SK-MEL-5 (cell line): ENCODE results near the gene CUL2. TPM values are rescaled to one million over a fixed set of nuclear protein-coding genes. Genes with fewer than 3 reads are reported as not detected.
"Not testable (repeated sequence)": the region's sequence is repeated elsewhere in the genome, so short reads cannot be mapped to it uniquely, and the experiment has no call there.

ENCODE experiments used
- DNase-seq: peaks from one replicate; pipeline ENCODE4 v3.0.0-alpha.2; 2016; ENCODE audit warnings: low read depth, low spot score
- in situ Hi-C: cut with HindIII; loops from 2 replicates; pipeline ENCODE4 v1.10.0; 2016; ENCODE audit warnings: low sequenced_read_pairs, high pct_unique_total_duplicates, low pct_unique_long_range_greater_than_20kb
- small RNA-seq, 2 experiments: library from RNA; depleted of rRNA; stranded (forward); fragments of <200 nt; gene quantifications; one replicate each; pipeline ENCODE3, GENCODE V24; 2014
- total RNA-seq: library from RNA; depleted of rRNA; stranded (reverse); fragments of >200 nt; shearing (Covaris generic); gene quantifications from 2 replicates; pipeline ENCODE4 v1.2.3, GENCODE V29; 2014; rRNA removed

CUL2 gene
- total RNA-seq, 1 experiment from 2014 or later: 20.1 TPM

DNA sequence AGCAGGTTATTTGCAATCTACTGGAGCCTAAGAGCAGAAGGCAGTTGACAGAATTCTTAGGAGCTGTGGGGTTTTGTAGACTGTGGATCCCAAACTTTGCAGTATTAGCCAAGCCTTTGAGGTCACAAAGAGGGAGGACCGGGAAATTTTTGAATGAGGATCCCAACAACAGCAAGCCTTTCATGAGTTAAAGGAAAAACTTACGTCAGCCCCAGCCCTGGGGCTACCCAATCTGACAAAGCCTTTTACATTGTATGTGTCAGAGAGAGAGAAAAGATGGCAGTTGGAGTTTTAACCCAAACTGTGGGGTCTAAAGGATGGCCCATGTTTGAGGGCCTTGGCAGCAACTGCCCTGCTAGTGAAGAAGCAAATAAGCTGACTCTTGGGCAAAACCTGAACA lies 117.5 kb downstream of the CUL2 start:
- in situ Hi-C loops: not testable (repeated sequence)
- DNase-seq: peak; percentile 82

DNA sequence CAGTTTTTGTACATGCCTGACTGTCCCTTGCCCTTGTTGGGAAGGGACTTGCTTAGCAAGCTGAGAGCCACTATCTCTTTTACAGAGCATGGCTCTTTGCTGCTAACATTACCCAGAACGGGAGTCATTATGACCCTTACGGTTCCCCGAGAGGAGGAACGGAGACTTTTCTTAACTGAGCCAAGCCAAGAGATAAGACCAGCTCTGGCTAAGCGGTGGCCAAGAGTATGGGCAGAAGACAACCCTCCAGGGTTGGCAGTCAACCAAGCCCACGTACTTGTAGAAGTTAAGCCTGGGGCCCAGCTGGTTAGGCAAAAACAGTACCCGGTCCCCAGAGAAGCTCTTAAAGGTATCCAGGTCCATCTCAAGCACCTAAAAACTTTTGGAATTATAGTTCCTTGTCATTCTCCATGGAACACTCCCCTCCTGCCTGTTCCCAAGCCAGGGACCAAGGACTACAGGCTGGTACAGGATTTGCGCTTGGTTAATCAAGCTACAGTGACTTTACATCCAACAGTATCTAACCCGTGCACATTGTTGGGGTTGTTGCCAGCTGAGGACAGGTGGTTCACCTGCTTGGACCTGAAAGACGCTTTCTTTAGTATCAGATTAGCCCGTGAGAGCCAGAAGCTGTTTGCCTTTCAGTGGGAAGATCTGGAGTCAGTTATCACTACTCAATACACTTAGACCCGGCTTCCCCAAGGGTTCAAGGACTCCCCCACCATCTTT lies 118.4 kb downstream of the CUL2 start:
- in situ Hi-C loops, DNase-seq: not testable (repeated sequence)

DNA sequence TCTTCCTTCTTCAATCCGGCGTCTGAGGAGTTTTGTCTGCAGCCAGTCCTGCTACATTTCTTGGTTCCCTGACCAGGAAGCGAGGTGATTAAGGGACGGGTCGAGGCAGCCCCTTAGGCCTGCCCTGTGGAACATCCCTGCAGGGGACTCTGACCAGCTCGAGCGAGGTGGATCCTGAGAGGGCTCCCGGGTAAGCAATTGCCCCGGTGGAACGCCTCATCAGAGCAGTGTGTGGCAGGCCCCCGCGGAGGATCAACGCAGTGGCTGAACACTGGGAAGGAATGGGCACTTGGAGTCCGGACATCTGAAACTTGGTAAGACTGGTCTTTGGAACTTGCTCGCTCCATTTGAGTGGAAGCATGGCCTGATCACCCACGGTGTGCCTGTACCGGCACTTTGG lies 121.0 kb downstream of the CUL2 start:
- in situ Hi-C loops: no loop called here
- DNase-seq: no peak

DNA sequence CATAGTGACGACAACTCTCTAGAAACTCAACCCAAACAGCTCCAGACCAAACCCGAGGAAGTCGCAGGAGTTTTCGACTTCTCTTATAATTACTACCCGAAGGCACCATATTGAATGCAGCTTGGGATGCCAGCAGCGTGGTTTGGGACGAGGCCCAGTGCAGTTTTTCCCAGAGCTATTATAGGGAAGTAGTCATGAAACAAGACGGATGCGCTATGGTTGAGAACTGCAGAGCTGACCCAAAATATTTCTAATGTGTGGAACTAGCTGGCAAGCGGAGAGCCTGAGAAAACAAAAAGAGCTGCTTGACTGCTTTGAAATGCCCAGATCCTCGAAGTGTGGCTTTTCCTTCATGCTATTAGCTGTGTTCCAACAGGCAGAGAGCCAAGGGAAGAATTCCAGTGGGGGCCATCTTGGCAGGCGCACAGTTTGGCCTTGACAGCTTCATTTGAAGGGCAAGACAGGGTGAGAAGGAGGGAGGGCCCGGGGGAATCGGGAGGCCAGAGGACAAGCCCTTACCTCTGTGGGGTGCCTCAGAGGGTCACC lies 122.7 kb downstream of the CUL2 start:
- DNase-seq: no peak
- in situ Hi-C loops: no loop called here

DNA sequence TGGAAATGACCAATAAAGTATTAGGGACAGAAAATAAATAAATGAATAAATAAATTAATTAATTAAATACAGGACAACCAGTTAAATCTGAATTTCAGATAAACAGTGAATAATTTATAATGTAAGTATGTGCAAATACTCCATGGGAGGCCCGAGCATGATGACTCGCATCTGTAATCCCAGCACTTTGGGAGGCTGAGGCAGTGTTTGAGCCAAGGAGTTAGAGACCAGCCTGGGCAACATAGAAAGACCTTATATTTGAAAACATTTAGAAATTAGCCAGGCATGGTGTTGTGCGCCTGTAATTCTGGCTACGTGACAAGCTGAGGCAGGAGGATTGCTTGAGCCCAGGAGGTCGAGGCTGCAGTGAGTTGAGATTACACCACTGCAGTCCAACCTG lies 123.7 kb downstream of the CUL2 start:
- in situ Hi-C loops: no loop called here
- no peak for DNase-seq

DNA sequence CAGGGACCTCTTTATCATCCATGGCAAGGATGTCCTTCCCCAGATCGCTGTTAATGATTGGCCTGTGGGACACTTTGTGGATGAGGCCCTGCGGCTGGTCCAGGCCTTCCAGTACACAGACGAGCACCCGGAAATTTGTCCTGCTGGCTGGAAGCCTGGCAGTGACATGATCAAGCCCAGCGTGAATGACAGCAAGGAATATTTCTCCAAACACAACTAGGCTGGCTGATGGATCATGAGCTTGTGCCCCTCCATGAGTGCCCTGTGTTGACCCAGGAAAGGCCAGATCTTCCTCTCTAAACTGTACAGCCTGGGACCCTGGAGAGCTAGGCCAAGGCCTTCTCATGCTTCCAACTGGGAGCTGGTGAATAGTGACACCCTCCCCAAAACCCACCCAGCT lies 124.1 kb downstream of the CUL2 start:
- no peak for DNase-seq
- in situ Hi-C loops: no loop called here

DNA sequence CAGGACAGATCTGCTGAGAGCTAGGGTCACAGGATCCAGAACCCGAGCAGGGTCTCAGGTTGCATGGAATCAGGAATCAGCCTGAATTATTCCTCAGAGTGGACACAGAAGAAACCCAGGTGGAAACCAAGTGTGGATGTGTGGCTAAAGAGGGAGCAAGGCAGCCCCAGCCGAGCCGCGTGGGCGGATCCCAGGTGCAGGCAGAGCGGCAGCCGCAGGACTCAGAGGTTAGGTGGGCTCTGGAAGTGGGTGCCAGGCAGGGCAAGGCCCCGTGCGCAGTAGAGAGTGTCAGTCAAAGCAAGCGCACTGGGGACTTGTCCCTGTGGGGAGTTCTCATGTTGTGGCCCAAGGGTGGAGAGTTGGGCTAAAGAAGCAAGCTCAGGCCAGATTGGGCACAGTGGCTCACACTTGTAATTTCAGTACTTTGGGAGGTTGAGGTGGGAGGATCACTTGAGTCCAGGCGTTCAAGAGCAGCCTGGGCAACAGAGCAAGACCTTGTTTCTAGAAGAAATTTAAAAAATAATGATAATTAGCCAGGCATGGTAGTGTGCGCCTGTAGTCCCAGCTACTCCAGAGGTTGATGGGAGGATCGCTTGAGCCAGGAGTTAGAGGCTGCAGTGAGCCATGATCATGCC lies 125.9 kb downstream of the CUL2 start:
- no peak for DNase-seq
- in situ Hi-C loops: no loop called here

DNA sequence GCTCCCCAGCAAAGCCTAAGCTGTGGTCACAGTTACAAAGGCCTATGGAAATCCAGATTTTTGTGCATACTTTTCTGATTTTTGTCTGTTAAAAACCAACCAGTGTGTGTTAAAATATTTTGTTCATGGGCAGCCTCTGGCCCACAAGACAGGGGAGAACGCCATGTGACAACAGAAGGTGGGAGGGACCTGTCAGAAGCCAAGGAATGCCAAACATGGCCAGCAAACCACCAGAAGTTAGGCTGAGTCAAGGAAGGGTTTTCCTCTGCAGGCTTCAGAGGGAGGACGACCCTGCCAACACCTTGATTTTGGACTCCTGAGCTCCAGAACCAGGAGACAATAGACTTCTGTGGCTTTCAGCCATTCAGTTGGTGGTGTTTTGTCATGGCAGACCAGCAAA lies 127.3 kb downstream of the CUL2 start:
- DNase-seq: no peak
- in situ Hi-C loops: no loop called here

DNA sequence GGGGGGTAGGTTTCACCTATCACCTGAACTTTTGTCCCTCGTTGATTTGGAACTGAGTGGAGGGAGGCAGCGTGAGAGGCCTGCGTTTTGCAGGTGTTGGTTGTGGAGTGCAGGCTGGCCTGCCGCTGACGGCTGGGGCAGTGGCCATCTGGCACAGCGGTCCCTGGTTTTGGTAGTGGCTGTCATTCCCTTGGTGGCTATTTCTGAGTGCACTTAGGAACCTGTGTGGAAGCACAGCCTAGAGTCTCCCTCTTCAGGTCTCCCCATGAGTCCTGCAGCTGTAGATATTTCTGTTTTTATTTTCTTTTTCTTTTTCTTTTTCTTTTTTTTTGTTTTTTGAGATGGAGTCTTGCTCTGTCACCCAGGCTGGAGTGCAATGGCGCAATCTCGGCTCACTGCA lies 129.2 kb downstream of the CUL2 start:
- DNase-seq: no peak
- in situ Hi-C loops: no loop called here

DNA sequence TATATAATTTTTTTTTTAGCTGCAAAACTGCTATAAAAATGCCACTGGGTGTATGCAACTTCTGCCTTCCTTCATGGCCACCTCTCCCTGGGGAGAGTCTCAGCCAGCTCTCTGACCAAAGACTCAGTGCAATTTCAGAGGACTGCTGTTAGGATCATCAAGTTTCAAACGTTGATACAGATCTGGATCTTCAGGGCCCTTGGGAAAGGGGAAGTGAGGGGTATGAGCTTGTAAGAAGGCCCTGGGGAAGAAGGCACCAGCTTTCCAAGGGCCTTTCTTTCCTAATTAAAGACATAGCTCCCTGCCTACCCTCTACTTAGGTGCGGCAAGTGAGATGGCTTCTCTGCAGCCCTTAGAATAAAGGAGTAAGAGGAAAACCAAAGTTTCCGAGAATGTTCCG lies 130.4 kb downstream of the CUL2 start:
- in situ Hi-C loops: no loop called here
- no peak for DNase-seq

DNA sequence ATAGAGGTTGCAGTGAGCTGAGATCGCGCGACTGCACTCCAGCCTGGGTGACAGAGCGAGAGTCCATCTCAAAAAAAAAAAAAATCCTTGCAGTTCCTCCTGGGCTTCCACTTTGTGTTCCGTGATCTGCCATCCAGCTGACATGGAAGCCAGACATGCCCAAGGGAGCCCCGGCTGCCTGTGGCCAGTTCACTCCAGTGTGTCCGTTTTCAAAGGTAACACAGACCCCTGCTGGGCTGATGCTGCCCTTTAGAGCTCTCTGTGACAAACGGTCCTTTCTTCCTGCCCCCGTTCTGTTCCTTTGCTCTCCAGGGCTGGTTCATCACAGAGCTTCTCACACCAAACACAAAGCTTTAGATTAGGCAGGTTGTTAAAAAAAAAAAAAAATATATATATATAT lies 130.8 kb downstream of the CUL2 start:
- in situ Hi-C loops: no loop called here
- DNase-seq: peak; percentile 30

Small RNA genes within 50 kb of the gene (small RNA-seq; reads per million reads assigned to genes)
- 0 to 0.05 reads per million in 2 experiments for gene MIR3611
- gene RNU7-77P: 0 reads per million in 2 experiments

Other genes starting within 250 kb of the CUL2 start
- 312 and 344 TPM in 2 replicates for gene CREM, start 36.5 kb upstream of the CUL2 start, total RNA-seq
- gene CCNY, start 246.2 kb upstream of the CUL2 start, total RNA-seq: 19.9 and 22.6 TPM in 2 replicates